Measurements from ENCODE around the gene CLDN25.
A peak's percentile ranks its signal among the peaks of the same experiment; 100 is the strongest.

CLDN25 gene

GRCh38 chr11:113805640-113806039 lies 26.0 kb downstream of the CLDN25 start:
- CTCF ChIA-PET = interaction anchor here (0.6 to 2.5 kb wide), 4 partner anchors 9 to 455 kb away, joined by 3 to 12 read pairs (median 8); no protein-coding TSS in a partner anchor
- DNase-seq (ENCODE audit: extremely low spot score) = no peak
- POLR2A ChIA-PET = no interaction called here
- TF ChIP-seq PKNOX1 (IDR thresholded peaks at IDR 0.05) (no peak), SP1 (IDR thresholded peaks at IDR 0.05) (no peak), ZNF384 (IDR thresholded peaks at IDR 0.05) (no peak), L3MBTL2 (conservative IDR thresholded peaks at IDR 0.05) (no peak), HDGF (IDR thresholded peaks at IDR 0.05; ENCODE audit: borderline replicate concordance) (no peak), LEF1 (IDR thresholded peaks at IDR 0.05; ENCODE audit: borderline replicate concordance) (no peak), FOXM1 (IDR thresholded peaks at IDR 0.05; ENCODE audit: borderline replicate concordance) (no peak), FOXA1 (IDR thresholded peaks at IDR 0.05) (no peak), NFRKB (IDR thresholded peaks at IDR 0.05) (no peak), FOXK2 (IDR thresholded peaks at IDR 0.05) (no peak), ELF4 (IDR thresholded peaks at IDR 0.05) (no peak), ARNT (IDR thresholded peaks at IDR 0.05) (no peak), BHLHE40 (IDR thresholded peaks at IDR 0.05; ENCODE audit: borderline replicate concordance) (no peak), TARDBP (IDR thresholded peaks at IDR 0.05) (no peak)

GRCh38 chr11:113806406-113806805 lies 26.8 kb downstream of the CLDN25 start:
- ChIA-PET POLR2A (no interaction called here), CTCF (interaction anchor here (0.7 to 2.5 kb wide), 7 partner anchors 10 to 455 kb away, joined by 3 to 12 read pairs (median 4); no protein-coding TSS in a partner anchor)
- peak; percentile 57 for DNase-seq (ENCODE audit: extremely low spot score)
- TF ChIP-seq SUZ12 (IDR thresholded peaks at IDR 0.05) = no peak
- TF ChIP-seq CTBP1 (IDR thresholded peaks at IDR 0.05; ENCODE audit: borderline replicate concordance) = no peak
- TF ChIP-seq NFRKB (IDR thresholded peaks at IDR 0.05) = no peak
- no peak for TF ChIP-seq LEF1 (IDR thresholded peaks at IDR 0.05; ENCODE audit: borderline replicate concordance)
- no peak for TF ChIP-seq HDGF (IDR thresholded peaks at IDR 0.05; ENCODE audit: borderline replicate concordance)
- TF ChIP-seq FOXM1 (IDR thresholded peaks at IDR 0.05; ENCODE audit: borderline replicate concordance) = no peak
- TF ChIP-seq L3MBTL2 (conservative IDR thresholded peaks at IDR 0.05) = no peak
- no peak for TF ChIP-seq PKNOX1 (IDR thresholded peaks at IDR 0.05)
- no peak for TF ChIP-seq BHLHE40 (IDR thresholded peaks at IDR 0.05; ENCODE audit: borderline replicate concordance)
- no peak for TF ChIP-seq ELF4 (IDR thresholded peaks at IDR 0.05)
- TF ChIP-seq ARNT (IDR thresholded peaks at IDR 0.05) = no peak

GRCh38 chr11:113808931-113809330 lies 29.3 kb downstream of the CLDN25 start:
- CTCF ChIA-PET = no interaction called here
- DNase-seq (ENCODE audit: extremely low spot score) = no peak
- TF ChIP-seq L3MBTL2 (conservative IDR thresholded peaks at IDR 0.05) (no peak), NFRKB (IDR thresholded peaks at IDR 0.05) (no peak), LEF1 (IDR thresholded peaks at IDR 0.05; ENCODE audit: borderline replicate concordance) (no peak)
- POLR2A ChIA-PET = no interaction called here

- ChIA-PET POLR2A (no interaction called here), CTCF (interaction anchor here (0.6 kb wide), 1 partner anchor 432 kb away, joined by 4 read pairs; no protein-coding TSS in a partner anchor)
- TF ChIP-seq CTBP1 (IDR thresholded peaks at IDR 0.05; ENCODE audit: borderline replicate concordance) (no peak), ZNF384 (IDR thresholded peaks at IDR 0.05) (no peak), BHLHE40 (IDR thresholded peaks at IDR 0.05; ENCODE audit: borderline replicate concordance) (no peak), NFRKB (IDR thresholded peaks at IDR 0.05) (no peak), HDGF (IDR thresholded peaks at IDR 0.05; ENCODE audit: borderline replicate concordance) (no peak), FOXM1 (IDR thresholded peaks at IDR 0.05; ENCODE audit: borderline replicate concordance) (no peak), PKNOX1 (IDR thresholded peaks at IDR 0.05) (no peak), ELF4 (IDR thresholded peaks at IDR 0.05) (no peak)
- no peak for DNase-seq (ENCODE audit: extremely low spot score)
Observed at GRCh38 chr11:113814181-113814580, 34.6 kb downstream of the CLDN25 start.

- ChIA-PET POLR2A (no interaction called here), CTCF (no interaction called here)
Observed at GRCh38 chr11:113817162-113817561, 37.6 kb downstream of the CLDN25 start.

More at GRCh38 chr11:113817162-113817561, 37.6 kb downstream of the CLDN25 start:
- TF ChIP-seq SUZ12 (IDR thresholded peaks at IDR 0.05) = no peak
- TF ChIP-seq PKNOX1 (IDR thresholded peaks at IDR 0.05) = no peak
- no peak for TF ChIP-seq LEF1 (IDR thresholded peaks at IDR 0.05; ENCODE audit: borderline replicate concordance)
- TF ChIP-seq FOXK2 (IDR thresholded peaks at IDR 0.05) = no peak
- no peak for TF ChIP-seq FOXM1 (IDR thresholded peaks at IDR 0.05; ENCODE audit: borderline replicate concordance)
- no peak for TF ChIP-seq SP1 (IDR thresholded peaks at IDR 0.05)
- no peak for TF ChIP-seq FOXA1 (IDR thresholded peaks at IDR 0.05)
- no peak for TF ChIP-seq CTBP1 (IDR thresholded peaks at IDR 0.05; ENCODE audit: borderline replicate concordance)
- no peak for TF ChIP-seq ZNF384 (IDR thresholded peaks at IDR 0.05)
- no peak for TF ChIP-seq ELF4 (IDR thresholded peaks at IDR 0.05)
- no peak for TF ChIP-seq HDGF (IDR thresholded peaks at IDR 0.05; ENCODE audit: borderline replicate concordance)
- TF ChIP-seq L3MBTL2 (conservative IDR thresholded peaks at IDR 0.05) = no peak
- TF ChIP-seq BHLHE40 (IDR thresholded peaks at IDR 0.05; ENCODE audit: borderline replicate concordance) = no peak
- DNase-seq (ENCODE audit: extremely low spot score) = no peak

Measured in HEK293T (cell line).